ENCODE data around the gene VGF. TPM values are rescaled to one million over a fixed set of nuclear protein-coding genes. Genes with fewer than 3 reads are reported as not detected.
"Not testable (repeated sequence)": the region's sequence is repeated elsewhere in the genome, so short reads cannot be mapped to it uniquely, and the experiment has no call there.

VGF gene
- total RNA-seq, 1 donor from 2014 or later, result not detected

DNA sequence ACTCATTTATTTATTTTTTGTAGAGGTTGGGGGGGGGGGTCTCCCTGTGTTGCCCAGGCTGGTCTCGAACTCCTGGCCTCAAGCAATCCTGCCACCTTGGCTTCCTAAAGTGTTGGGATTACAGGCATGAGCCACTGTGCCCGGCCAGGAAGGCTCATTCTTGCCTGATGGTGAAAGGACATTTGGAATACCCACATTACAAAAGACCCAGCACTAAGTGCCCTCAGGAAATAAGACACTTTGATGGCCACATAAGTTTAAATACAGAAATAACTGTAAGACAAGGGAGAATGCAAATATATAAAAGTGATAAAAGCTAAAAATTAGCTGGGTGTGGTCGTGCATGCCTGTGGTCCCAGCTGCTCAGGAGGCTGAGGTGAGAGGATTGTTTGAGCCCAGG lies 46.5 kb downstream of the VGF start:
- DNase-seq (ENCODE audit: low spot score), result no peak

DNA sequence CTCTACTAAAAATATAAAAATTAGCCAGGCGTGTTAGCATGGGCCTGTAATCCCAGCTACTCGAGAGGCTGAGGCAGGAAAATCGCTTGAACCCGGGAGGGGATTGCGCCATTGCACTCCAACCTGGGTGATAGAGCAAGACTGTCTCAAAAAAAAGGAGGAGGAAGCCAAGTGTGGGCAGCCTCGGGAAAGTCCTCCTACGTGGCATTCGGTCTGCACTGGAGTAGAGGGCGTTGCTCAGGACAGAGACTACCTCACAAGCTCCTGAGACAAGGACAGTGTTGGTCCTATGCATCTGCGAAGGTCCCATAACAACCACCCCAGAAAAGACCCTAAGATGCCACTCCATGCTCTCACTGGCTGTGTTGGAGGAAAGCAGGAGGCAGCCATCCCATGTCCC lies 48.5 kb downstream of the VGF start:
- DNase-seq (ENCODE audit: low spot score), result no peak

DNA sequence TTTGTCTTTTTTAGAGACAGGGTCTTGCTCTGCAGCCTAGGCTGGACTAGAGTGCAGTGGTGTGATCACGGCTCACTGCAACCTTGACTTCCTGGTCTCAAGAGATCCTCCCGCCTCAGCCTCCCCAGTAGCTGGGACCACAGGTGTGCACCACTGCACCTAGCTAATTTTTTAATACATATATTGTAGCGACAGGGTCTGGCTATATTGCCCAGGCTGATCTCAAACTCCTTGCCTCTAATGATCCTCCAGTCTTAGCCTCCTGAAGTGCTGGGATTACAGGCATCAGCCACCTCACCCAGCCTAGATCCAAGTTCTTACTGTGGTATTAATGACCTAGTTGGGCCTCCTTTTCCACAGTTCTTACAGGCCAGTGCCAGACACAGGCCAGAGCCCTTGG lies 50.2 kb downstream of the VGF start:
- DNase-seq (ENCODE audit: low spot score), result no peak

DNA sequence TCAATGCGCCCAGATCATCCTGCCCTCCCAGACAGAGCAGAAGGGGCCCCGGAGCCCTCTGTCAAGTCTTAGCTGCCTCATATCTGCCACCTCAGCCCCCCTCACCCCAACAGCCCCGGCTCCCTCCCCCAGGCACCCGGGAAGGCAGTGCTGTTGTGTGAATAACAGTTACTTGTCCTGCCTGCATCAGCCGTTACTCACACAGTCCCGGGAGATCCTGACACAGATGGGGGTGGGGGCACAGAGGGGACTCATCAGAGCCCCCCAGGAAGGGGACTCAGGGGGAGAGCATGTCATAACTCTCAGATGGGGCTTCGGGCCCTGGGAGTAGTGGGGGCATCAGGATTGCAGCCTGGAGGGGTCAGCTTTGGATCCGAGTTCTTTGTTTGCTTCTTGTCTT lies 50.9 kb downstream of the VGF start:
- no peak for DNase-seq (ENCODE audit: low spot score)

DNA sequence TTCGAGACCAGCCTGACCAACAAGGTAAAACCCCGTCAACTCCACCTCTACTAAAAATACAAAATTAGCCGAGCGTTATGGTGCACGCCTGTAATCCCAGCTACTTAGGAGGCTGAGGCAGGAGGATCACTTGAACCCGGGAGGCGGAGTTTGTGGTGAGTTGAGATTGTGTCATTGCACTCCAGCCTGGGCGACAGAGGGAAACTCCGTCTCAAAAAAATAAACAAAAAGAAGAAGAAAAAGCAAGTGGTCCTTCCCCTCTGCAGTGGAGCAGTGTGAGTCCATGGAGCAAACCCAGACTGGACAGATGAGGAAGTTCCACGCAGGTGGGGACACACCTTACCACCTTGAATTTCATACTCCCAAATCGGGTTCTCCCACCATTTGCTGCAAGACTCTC lies 51.5 kb downstream of the VGF start:
- DNase-seq (ENCODE audit: low spot score), result no peak

DNA sequence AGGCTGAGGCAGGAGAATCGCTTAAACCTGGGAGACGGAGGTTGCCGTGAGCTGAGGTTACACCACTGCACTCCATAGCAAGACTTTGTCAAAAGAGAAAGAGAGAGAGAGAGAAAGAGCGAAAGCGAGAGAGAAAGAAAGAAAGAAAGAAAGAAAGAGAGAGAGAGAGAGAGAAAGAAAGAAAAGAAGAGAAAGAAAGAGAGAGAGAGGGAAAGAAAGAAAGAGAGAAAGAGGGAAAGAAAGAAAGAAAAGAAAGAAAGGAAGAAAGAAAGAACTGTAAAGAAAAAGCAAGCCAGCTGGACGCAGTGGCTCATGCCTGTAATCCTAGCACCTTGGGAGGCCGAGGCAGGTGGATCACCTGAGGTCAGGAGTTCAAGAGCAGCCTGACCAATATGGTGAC lies 52.2 kb downstream of the VGF start:
- DNase-seq (ENCODE audit: low spot score), result not testable (repeated sequence)

Other genes starting within 250 kb of the VGF start
- 2.2 TPM for gene MUC3A, start 216.0 kb downstream of the VGF start, total RNA-seq (ENCODE audit: insufficient read depth, low replicate concordance)
- gene MUC12, start 196.0 kb downstream of the VGF start, total RNA-seq (ENCODE audit: insufficient read depth, low replicate concordance), result 2.9 TPM
- 1.7 TPM for gene MUC17, start 145.5 kb downstream of the VGF start, total RNA-seq (ENCODE audit: insufficient read depth, low replicate concordance)
- gene TRIM56, start 80.1 kb downstream of the VGF start, total RNA-seq (ENCODE audit: insufficient read depth, low replicate concordance), result 22.4 TPM
- gene SERPINE1, start 38.5 kb downstream of the VGF start, total RNA-seq (ENCODE audit: insufficient read depth, low replicate concordance), result 152 TPM
- gene AP1S1, start 11.1 kb downstream of the VGF start, total RNA-seq (ENCODE audit: insufficient read depth, low replicate concordance), result 43.6 TPM
- 1.2 TPM for gene NAT16, start 14.7 kb upstream of the VGF start, total RNA-seq (ENCODE audit: insufficient read depth, low replicate concordance)
- gene MOGAT3, start 35.5 kb upstream of the VGF start, total RNA-seq (ENCODE audit: insufficient read depth, low replicate concordance), result 3.9 TPM
- gene PLOD3, start 52.0 kb upstream of the VGF start, total RNA-seq (ENCODE audit: insufficient read depth, low replicate concordance), result 32.7 TPM
- 56.3 TPM for gene ZNHIT1, start 52.6 kb upstream of the VGF start, total RNA-seq (ENCODE audit: insufficient read depth, low replicate concordance)
- gene CLDN15, start 72.2 kb upstream of the VGF start, total RNA-seq (ENCODE audit: insufficient read depth, low replicate concordance), result 7.5 TPM
- gene FIS1, start 79.5 kb upstream of the VGF start, total RNA-seq (ENCODE audit: insufficient read depth, low replicate concordance), result 179 TPM
- gene IFT22, start 156.2 kb upstream of the VGF start, total RNA-seq (ENCODE audit: insufficient read depth, low replicate concordance), result 11.3 TPM
- 1.4 TPM for gene COL26A1, start 197.3 kb upstream of the VGF start, total RNA-seq (ENCODE audit: insufficient read depth, low replicate concordance)